SJSA1 (cell line): ENCODE measurements around the gene C19orf85. TPM values are rescaled to one million over a fixed set of nuclear protein-coding genes. Genes with fewer than 3 reads are reported as not detected.

Experiments
- DNase-seq, 2 experiments: peaks; one replicate each; pipeline ENCODE4 v3.0.0-alpha.2; 2015 to 2020; ENCODE audit warnings: low spot score in 2 of 2, low read depth in 1 of 2
- H3K27ac ChIP-seq: fragments of 250-450 bp; sonication (Bioruptor Pico); 2 replicates; pipeline ENCODE4 v1.5.1; 2020; ENCODE audit warnings: mild to moderate bottlenecking, moderate library complexity
- H3K27me3 ChIP-seq: fragments of 250-450 bp; sonication (Bioruptor Pico); replicated peaks from 2 replicates; pipeline ENCODE4 v1.5.1; 2020; ENCODE audit warnings: mild to moderate bottlenecking, moderate library complexity
- H3K36me3 ChIP-seq: fragments of 250-450 bp; sonication (Bioruptor Pico); 2 replicates; pipeline ENCODE4 v1.5.1; 2020; ENCODE audit warnings: mild to moderate bottlenecking
- H3K4me1 ChIP-seq: fragments of 250-450 bp; sonication (Bioruptor Pico); replicated peaks from 2 replicates; pipeline ENCODE4 v1.6.1; 2021; ENCODE audit warnings: mild to moderate bottlenecking
- H3K4me3 ChIP-seq: fragments of 250-450 bp; sonication (Bioruptor Pico); 2 replicates; pipeline ENCODE4 v1.5.1; 2020; ENCODE audit warnings: mild to moderate bottlenecking
- H3K9me3 ChIP-seq: fragments of 250-450 bp; sonication (Bioruptor Pico); replicated peaks from 2 replicates; pipeline ENCODE4 v1.5.1; 2020; ENCODE audit warnings: mild to moderate bottlenecking
- total RNA-seq: library from RNA; depleted of rRNA; stranded (reverse); fragments of >200 nt; shearing (Covaris generic); gene quantifications from 2 replicates; pipeline ENCODE4 v1.2.3, GENCODE V29; 2014

Gene C19orf85
- total RNA-seq, 1 experiment from 2014 or later, result not detected

DNA sequence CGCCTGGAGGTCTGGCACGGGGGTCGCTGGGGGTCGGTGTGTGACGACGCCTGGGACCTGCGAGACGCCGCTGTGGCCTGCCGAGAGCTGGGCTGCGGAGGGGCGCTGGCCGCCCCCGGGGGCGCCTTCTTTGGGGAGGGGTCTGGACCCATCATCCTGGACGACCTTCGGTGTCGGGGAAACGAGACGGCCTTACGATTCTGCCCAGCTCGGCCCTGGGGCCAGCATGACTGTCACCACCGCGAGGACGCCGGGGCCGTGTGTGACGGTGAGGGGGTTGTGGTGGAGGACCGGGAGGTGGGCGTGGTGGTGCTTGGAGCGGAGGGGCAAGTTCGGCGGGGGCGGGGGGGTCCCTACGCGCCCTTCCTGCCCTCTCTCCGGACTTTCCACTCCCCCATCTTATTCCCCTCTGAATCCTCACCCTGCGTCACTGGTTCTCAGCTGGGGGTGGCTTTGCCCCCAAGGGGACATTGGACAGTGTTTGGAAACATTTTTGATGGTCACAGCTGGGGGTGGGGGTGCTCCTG lies 29.2 kb upstream of the C19orf85 start:
- H3K36me3 ChIP-seq, result no peaks in the 10 kb centered on the region
- H3K27ac ChIP-seq, result no peak overlapping the region
- no peak for DNase-seq
- H3K4me1 ChIP-seq, result no peaks in the 10 kb centered on the region; the same call in 1 of the 2 replicates
- no peaks in the 10 kb centered on the region for H3K9me3 ChIP-seq
- no peak overlapping the region for H3K4me3 ChIP-seq
- H3K27me3 ChIP-seq, result peaks cover 3% of the 10 kb centered on the region; the same call in 1 of the 2 replicates

GRCh38 chr19:55493052-55493644 lies 28.6 kb upstream of the C19orf85 start:
- DNase-seq, result no peak
- Histone ChIP-seq H3K4me3 (no peak overlapping the region), H3K27ac (no peak overlapping the region), H3K36me3 (no peaks in the 10 kb centered on the region), H3K4me1 (no peaks in the 10 kb centered on the region; the same call in 1 of the 2 replicates), H3K9me3 (no peaks in the 10 kb centered on the region), H3K27me3 (peaks cover 3% of the 10 kb centered on the region; the same call in 1 of the 2 replicates)

- peaks cover 3% of the 10 kb centered on the region; the same call in 1 of the 2 replicates for H3K27me3 ChIP-seq
- H3K4me3 ChIP-seq, result no peak overlapping the region
- no peak for DNase-seq
- peaks cover 6% of the 10 kb centered on the region for H3K4me1 ChIP-seq
- H3K9me3 ChIP-seq, result no peaks in the 10 kb centered on the region
- no peaks in the 10 kb centered on the region for H3K36me3 ChIP-seq
- H3K27ac ChIP-seq, result no peak overlapping the region
Measured at GRCh38 chr19:55492362-55492944, 27.9 kb upstream of the C19orf85 start.

GRCh38 chr19:55491546-55492360 lies 27.2 kb upstream of the C19orf85 start:
- Histone ChIP-seq H3K27ac (no peak overlapping the region), H3K27me3 (peaks cover 3% of the 10 kb centered on the region; the same call in 1 of the 2 replicates), H3K9me3 (no peaks in the 10 kb centered on the region), H3K4me3 (no peak overlapping the region), H3K36me3 (no peaks in the 10 kb centered on the region), H3K4me1 (peaks cover 13% of the 10 kb centered on the region)
- DNase-seq, result no peak

GRCh38 chr19:55490478-55491432 lies 26.2 kb upstream of the C19orf85 start:
- peaks cover 23% of the 10 kb centered on the region for H3K4me1 ChIP-seq
- no peak overlapping the region for H3K4me3 ChIP-seq
- H3K27me3 ChIP-seq, result peaks cover 3% of the 10 kb centered on the region; the same call in 1 of the 2 replicates
- H3K9me3 ChIP-seq, result no peaks in the 10 kb centered on the region
- DNase-seq, result no peak
- H3K36me3 ChIP-seq, result peaks cover 6% of the 10 kb centered on the region; the same call in 1 of the 2 replicates
- no peak overlapping the region for H3K27ac ChIP-seq

GRCh38 chr19:55489711-55490477 lies 25.3 kb upstream of the C19orf85 start:
- Histone ChIP-seq H3K4me3 (no peak overlapping the region), H3K27me3 (0 out of 2 replicates have a peak, but pooled peaks cover 3% of the 10 kb centered on the region), H3K9me3 (no peaks in the 10 kb centered on the region; the same call in 1 of the 2 replicates), H3K36me3 (peaks cover 9% of the 10 kb centered on the region; the same call in 1 of the 2 replicates), H3K27ac (no peak overlapping the region), H3K4me1 (peaks cover 28% of the 10 kb centered on the region)
- no peak for DNase-seq

- Histone ChIP-seq H3K27me3 (0 out of 2 replicates have a peak, but pooled peaks cover 2% of the 10 kb centered on the region), H3K9me3 (no peaks in the 10 kb centered on the region; the same call in 1 of the 2 replicates), H3K4me3 (no peak overlapping the region), H3K27ac (no peak overlapping the region), H3K36me3 (peaks cover 10% of the 10 kb centered on the region), H3K4me1 (peaks cover 34% of the 10 kb centered on the region)
- DNase-seq, result no peak
Measured at GRCh38 chr19:55488986-55489710, 24.6 kb upstream of the C19orf85 start.

DNA sequence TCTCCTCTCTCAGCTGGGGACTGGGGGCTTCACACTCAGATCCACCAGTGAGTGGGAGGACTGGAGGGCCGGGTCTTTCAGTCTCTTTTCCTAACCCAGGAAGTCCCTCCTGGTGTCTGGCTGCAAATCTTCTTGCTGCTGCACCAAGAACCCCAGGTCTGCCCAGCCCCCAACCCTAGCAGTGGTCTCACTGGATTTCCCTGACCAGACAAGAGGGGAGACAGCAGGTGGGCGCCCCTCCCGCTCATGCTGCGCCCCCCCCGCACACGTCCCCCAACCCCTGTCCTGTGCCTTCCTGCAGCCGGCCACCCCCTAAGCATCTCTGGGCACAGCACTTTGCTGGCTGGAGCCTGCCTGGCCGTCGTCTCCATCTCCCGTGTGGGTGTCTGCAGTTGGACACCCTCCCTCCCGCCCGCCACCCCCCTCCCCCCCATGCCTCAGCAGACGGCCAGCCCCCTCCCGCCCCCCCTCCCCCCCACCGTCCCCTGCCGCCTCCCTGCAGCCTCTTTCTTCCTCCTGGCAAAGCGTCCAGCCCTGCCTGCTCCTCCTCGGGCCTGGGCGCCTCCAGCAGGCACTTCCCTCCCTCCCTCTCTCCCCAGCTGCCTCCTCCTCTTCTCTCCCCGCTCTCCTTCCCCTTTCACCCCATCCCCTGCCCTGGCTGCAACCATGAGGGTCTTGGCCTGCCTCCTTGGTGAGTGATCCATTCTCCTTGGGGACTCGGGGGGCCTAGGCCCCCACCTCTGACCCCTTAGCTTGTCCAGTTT lies 23.6 kb upstream of the C19orf85 start, which contains the start of gene SSC5D:
Gene SSC5D, plus strand, starts transcription at position 513 of the 764 bp plus-strand sequence. Its CDS starts 154 bp downstream, at position 667.
- no peak for DNase-seq
- Histone ChIP-seq H3K27ac (no peak within 1 kb of the TSS), H3K36me3 (peaks cover 19% of the 10 kb centered on the region), H3K4me1 (peaks cover 35% of the 10 kb centered on the region), H3K4me3 (no peak within 1 kb of the TSS), H3K9me3 (no peaks in the 10 kb centered on the region; the same call in 1 of the 2 replicates), H3K27me3 (no peaks in the 10 kb centered on the region)

GRCh38 chr19:55486971-55487923 lies 22.7 kb upstream of the C19orf85 start:
- H3K9me3 ChIP-seq, result no peaks in the 10 kb centered on the region; the same call in 1 of the 2 replicates
- no peak overlapping the region for H3K4me3 ChIP-seq
- H3K27me3 ChIP-seq, result no peaks in the 10 kb centered on the region
- no peak overlapping the region for H3K27ac ChIP-seq
- peak; percentile 42 to 71 for DNase-seq
- peaks cover 25% of the 10 kb centered on the region for H3K36me3 ChIP-seq
- peaks cover 35% of the 10 kb centered on the region for H3K4me1 ChIP-seq
